Pancreas (tissue), 10 donors: ENCODE data around the gene THUMPD2. TPM values are rescaled to one million over a fixed set of nuclear protein-coding genes. Genes with fewer than 3 reads are reported as not detected.
A peak's percentile ranks its signal among the peaks of the same experiment; 100 is the strongest.
"Not testable (repeated sequence)": the region's sequence is repeated elsewhere in the genome, so short reads cannot be mapped to it uniquely, and the experiment has no call there.

ENCODE experiments used
- ATAC-seq, 4 donors: fragments of 200-7000 bp; cut with Tn5 transposase; one replicate each; pipeline versions ENCODE4 v1.8.0 to v1.9.1; 2020; ENCODE audit warnings: mild to moderate bottlenecking in 4 of 4, moderate library complexity in 4 of 4
- DNase-seq, 6 donors: peaks; one replicate each; pipeline ENCODE4 v3.0.0-alpha.2; 2020
- FAIRE-seq: peaks from 2 replicates; lab custom pipeline; 2012; peaks lifted over from hg19 to GRCh38; lab: Jason Lieb, UNC
- H3K27ac ChIP-seq, 4 donors: fragments of 200-600 bp; sonication (generic); 1 replicate in 3 of 4; 2 replicates in 1 of 4; pipeline versions ENCODE4 v1.5.0 to v1.8.0; 2020
- H3K27me3 ChIP-seq, 4 donors: fragments of 200-600 bp; one replicate each; pipeline ENCODE4 v1.8.0; 2021
- H3K36me3 ChIP-seq, 3 donors: fragments of 200-600 bp; sonication (generic) in 1 of 3; one replicate each; pipeline versions ENCODE4 v1.5.0 to v1.8.0; 2020 to 2021
- H3K4me1 ChIP-seq, 3 donors: fragments of 200-600 bp; one replicate each; pipeline ENCODE4 v1.8.0; 2021
- H3K4me3 ChIP-seq, 4 donors: fragments of 200-600 bp; sonication (generic) in 2 of 4; one replicate each; pipeline versions ENCODE4 v1.5.0 to v1.8.0; 2020 to 2021
- H3K9me3 ChIP-seq, 4 donors: fragments of 200-600 bp; one replicate each; pipeline ENCODE4 v1.8.0; 2021
- WGBS, 2 donors: extraction: QIAGEN DNeasy Blood & Tissue Kit; methylation state at CpG; one replicate each; pipeline ENCODE4 v1.1.7; 2013; 5-methylcytosine and 5-hydroxymethylcytosine counted together
- intact Hi-C, 3 donors: fragments of 100-400 bp; cut with DNase I; formaldehyde crosslinking; loops; one replicate each; pipeline versions ENCODE4 v1.11.1 to v1.14.2; 2022
- polyA plus RNA-seq, 2 donors: library from polyadenylated mRNA; stranded (reverse); fragments of 200-250 nt; gene quantifications; one replicate each; pipeline ENCODE4 v1.2.3, GENCODE V29; 2013
- total RNA-seq, 6 donors: library from RNA; stranded (reverse); fragmentation: NEBNext Ultra II Directional in 4 of 6; extraction: Animal tissue kit (Norgen Biotek cat#: 25700) in 4 of 6; gene quantifications; one replicate each; pipeline versions ENCODE4 v1.2.1 to v1.2.4, GENCODE V29; 2021 to 2023
- TF ChIP-seq, protein P1 (sequence below), 4 donors: fragments of 200-600 bp; sonication (generic) in 3 of 4; IDR thresholded peaks; one replicate each; pipeline versions ENCODE4 v1.5.0 to v1.8.0; 2021; ENCODE audit warnings: antibody characterized with exemption in 4 of 4
- donor health status: healthy with polysubstance abuse.
- donor health status: DM: no; HTN: no; CAD: no; lungs with moderate emphysema.
- donor health status: DM: no; HTN: no; CAD: no.
- donor health status: control.
- donor health status: control.
- donor health status: Bipolar disorder and iron deficiency.
- donor health status: DM: yes; HTN: yes; CAD: no.
- donor health status: DM: no; HTN: no; CAD: no.
- donor health status: DM: no; HTN: no; CAD: no.
- donor health status: DM: yes; HTN: yes; CAD: no.

Gene THUMPD2
- total and polyA plus RNA-seq, 8 donors = 2.6 to 12.5 (median 5.0) TPM

DNA sequence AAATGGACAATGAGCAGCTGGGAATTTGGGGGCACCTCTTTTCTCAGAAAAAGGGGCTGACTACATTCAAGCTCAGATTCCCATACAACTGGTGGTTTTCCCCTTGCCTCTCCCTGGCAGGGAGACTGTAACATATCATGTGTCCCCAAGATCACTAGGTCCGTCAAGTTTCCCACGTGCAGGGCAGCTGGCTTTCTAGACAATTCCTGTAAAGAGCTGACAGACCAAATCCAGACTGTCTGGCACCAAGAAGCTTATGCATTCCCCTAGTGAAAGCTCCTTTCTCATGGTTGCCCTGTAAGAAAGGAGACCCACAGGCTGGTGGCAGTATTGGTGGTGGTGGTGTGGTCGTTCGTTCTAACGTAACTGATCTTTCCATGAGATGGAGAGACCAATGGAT, 48.8 kb downstream of the THUMPD2 start:
- TF ChIP-seq, protein P1, sequence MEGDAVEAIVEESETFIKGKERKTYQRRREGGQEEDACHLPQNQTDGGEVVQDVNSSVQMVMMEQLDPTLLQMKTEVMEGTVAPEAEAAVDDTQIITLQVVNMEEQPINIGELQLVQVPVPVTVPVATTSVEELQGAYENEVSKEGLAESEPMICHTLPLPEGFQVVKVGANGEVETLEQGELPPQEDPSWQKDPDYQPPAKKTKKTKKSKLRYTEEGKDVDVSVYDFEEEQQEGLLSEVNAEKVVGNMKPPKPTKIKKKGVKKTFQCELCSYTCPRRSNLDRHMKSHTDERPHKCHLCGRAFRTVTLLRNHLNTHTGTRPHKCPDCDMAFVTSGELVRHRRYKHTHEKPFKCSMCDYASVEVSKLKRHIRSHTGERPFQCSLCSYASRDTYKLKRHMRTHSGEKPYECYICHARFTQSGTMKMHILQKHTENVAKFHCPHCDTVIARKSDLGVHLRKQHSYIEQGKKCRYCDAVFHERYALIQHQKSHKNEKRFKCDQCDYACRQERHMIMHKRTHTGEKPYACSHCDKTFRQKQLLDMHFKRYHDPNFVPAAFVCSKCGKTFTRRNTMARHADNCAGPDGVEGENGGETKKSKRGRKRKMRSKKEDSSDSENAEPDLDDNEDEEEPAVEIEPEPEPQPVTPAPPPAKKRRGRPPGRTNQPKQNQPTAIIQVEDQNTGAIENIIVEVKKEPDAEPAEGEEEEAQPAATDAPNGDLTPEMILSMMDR (IDR thresholded peaks at IDR 0.05) = no peak
- ATAC-seq (no peak), FAIRE-seq (no peak), DNase-seq (no peak)
- H3K27me3 ChIP-seq = no peaks in the 10 kb centered on the region
- intact Hi-C loops = no loop called here
- no peak overlapping the region for H3K27ac ChIP-seq
- H3K36me3 ChIP-seq = no peaks in the 10 kb centered on the region
- no peaks in the 10 kb centered on the region for H3K4me1 ChIP-seq
- H3K4me3 ChIP-seq = no peak overlapping the region
- H3K9me3 ChIP-seq = no peaks in the 10 kb centered on the region
- 85 to 88% methylated on average over 5 of the region's 5 CpGs for WGBS, 2 donors

DNA sequence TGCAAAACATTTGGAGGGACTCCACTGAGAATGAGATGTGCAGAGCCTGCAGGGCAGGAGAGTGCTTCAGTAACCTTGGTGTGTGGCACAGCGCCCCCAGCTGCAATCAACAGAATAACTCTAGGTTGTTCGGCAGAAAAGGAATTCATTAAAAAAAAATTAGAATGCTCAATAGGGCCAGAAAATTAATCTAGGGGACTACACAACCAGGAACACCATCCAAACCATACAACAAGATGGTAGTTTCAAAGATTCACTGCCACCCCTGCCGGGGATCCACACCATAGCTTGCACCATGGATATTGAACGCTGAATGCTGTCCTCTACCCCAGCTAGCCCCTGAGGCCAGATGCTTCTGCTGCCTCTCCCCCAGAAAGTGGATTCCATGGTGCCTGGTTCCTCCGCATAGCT, 50.1 kb downstream of the THUMPD2 start:
- H3K4me1 ChIP-seq = no peaks in the 10 kb centered on the region
- FAIRE-seq = no peak
- no peaks in the 10 kb centered on the region for H3K9me3 ChIP-seq
- peak in 3 of 6 donors; percentile 15 to 60 (median 33) for DNase-seq
- H3K27ac ChIP-seq = no peak overlapping the region
- no peak overlapping the region for H3K4me3 ChIP-seq
- ATAC-seq = peak in 3 of 4 donors; percentile 66 to 70 (median 66)
- intact Hi-C loops = no loop called here
- H3K27me3 ChIP-seq = no peaks in the 10 kb centered on the region
- no peaks in the 10 kb centered on the region for H3K36me3 ChIP-seq
- TF ChIP-seq, protein P1 (IDR thresholded peaks at IDR 0.05) = peak; percentile 24 to 39 (median 32)
- WGBS, 2 donors = 59 to 61% methylated on average over 5 of the region's 5 CpGs

DNA sequence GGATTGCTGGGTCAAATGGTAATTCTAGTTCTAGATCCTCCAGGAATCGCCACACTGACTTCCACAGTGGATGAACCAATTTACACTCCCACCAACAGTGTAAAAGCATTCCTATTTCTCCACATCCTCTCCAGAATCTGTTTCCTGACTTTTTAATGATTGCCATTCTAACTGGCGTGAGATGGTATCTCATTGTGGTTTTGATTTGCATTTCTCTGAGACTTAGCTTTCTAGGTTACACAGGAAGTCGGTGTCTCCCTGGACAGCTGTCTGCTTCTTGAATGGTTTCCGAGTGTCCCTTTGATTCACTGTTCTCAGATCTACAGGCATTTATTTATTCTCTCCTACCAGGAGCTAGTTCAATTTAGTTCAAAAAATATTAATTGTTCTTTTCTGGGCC, 51.0 kb downstream of the THUMPD2 start:
- H3K4me3 ChIP-seq, DNase-seq, intact Hi-C loops, H3K9me3 ChIP-seq, H3K4me1 ChIP-seq, H3K27ac ChIP-seq, H3K27me3 ChIP-seq, H3K36me3 ChIP-seq, ATAC-seq, FAIRE-seq: not testable (repeated sequence)
- WGBS, 2 donors = 87 to 90% methylated on average over 4 of the region's 4 CpGs

DNA sequence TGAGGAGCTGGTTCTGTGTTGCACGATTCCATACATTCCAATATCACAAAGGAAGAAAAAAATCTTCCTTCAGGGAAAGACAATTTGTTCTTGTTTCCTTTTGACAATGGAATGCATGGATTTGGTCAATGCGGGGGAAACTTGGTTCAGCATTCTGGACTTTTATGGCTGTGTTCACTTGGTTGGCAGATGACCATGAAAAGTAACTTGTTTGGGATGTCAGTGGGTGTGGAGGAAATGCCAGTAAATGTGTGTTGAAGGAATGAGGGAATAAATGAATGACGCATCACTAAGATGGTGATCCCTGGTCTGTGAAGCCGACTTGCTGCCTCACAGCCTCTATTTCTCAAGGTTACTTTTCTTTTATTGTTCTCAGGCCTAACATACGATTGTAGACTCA, 53.7 kb downstream of the THUMPD2 start:
- Histone ChIP-seq H3K27ac (no peak overlapping the region), H3K4me1 (no peaks in the 10 kb centered on the region), H3K9me3 (no peaks in the 10 kb centered on the region), H3K36me3 (no peaks in the 10 kb centered on the region), H3K4me3 (no peak overlapping the region), H3K27me3 (no peaks in the 10 kb centered on the region)
- no peak for FAIRE-seq
- ATAC-seq = no peak
- no peak for DNase-seq
- intact Hi-C loops = no loop called here
- TF ChIP-seq, protein P1 (IDR thresholded peaks at IDR 0.05) = no peak
- 83 to 90% methylated on average over 5 of the region's 5 CpGs for WGBS, 2 donors

DNA sequence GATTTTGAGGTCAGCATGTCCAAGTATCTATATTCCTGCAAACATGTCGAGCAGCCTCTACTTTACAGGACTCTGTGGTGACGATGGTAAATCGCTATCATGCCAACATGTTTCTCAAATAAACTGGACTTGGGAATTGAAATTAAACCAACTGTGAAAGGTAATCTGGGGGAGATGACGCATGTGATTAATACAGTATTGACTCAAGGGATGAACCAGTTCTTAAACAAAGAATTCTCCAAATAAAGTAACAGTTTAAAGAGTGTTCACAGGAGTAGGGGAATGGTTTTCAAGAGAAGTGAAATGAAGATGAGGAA, 54.3 kb downstream of the THUMPD2 start:
- FAIRE-seq (no peak), DNase-seq (no peak), ATAC-seq (no peak)
- WGBS, 2 donors = 74 to 82% methylated on average over 4 of the region's 4 CpGs
- H3K27me3 ChIP-seq = no peaks in the 10 kb centered on the region
- intact Hi-C loops = no loop called here
- TF ChIP-seq, protein P1 (IDR thresholded peaks at IDR 0.05) = no peak
- no peaks in the 10 kb centered on the region for H3K9me3 ChIP-seq
- no peak overlapping the region for H3K27ac ChIP-seq
- no peaks in the 10 kb centered on the region for H3K4me1 ChIP-seq
- no peak overlapping the region for H3K4me3 ChIP-seq
- H3K36me3 ChIP-seq = no peaks in the 10 kb centered on the region
